Lung (tissue), 12 donors: ENCODE results near the gene TOLLIP. TPM values are rescaled to one million over a fixed set of nuclear protein-coding genes. Genes with fewer than 3 reads are reported as not detected.

Experiments
- ATAC-seq: fragments of 200-7000 bp; cut with Tn5 transposase; one replicate; pipeline ENCODE4 v1.9.1; 2020; ENCODE audit warnings: moderate number of reproducible peaks; ENCODE audit not compliant: insufficient read depth, low FRiP score
- DNase-seq, 3 donors: peaks; one replicate each; pipeline ENCODE4 v3.0.0-alpha.2; 2013 to 2017
- H3K27ac ChIP-seq, 2 donors: one replicate each; pipeline ENCODE4 v1.5.1; 2013; ENCODE audit warnings: mild to moderate bottlenecking in 2 of 2, moderate library complexity in 2 of 2, control low read depth in 1 of 2, inconsistent platforms in 1 of 2, low read depth in 1 of 2, low read length in 1 of 2
- H3K27me3 ChIP-seq, 3 donors: one replicate each; pipeline ENCODE4 v1.5.1; 2013; ENCODE audit warnings: low read length in 2 of 3; ENCODE audit not compliant: control insufficient read depth in 3 of 3, insufficient read depth in 3 of 3
- H3K36me3 ChIP-seq, 4 donors: one replicate each; pipeline ENCODE4 v1.5.1; 2013; ENCODE audit warnings: low read length in 4 of 4, mild to moderate bottlenecking in 1 of 4, moderate library complexity in 1 of 4; ENCODE audit not compliant: control insufficient read depth in 4 of 4, insufficient read depth in 4 of 4
- H3K4me1 ChIP-seq, 5 donors: one replicate each; pipeline ENCODE4 v1.5.1; 2013; ENCODE audit warnings: low read length in 5 of 5, mild to moderate bottlenecking in 2 of 5, moderate library complexity in 1 of 5; ENCODE audit not compliant: control insufficient read depth in 5 of 5, insufficient read depth in 5 of 5
- H3K4me3 ChIP-seq: one replicate; pipeline ENCODE4 v1.5.1; 2013; ENCODE audit warnings: mild to moderate bottlenecking, control low read depth, moderate library complexity
- H3K9ac ChIP-seq, 2 donors: one replicate each; pipeline ENCODE4 v1.5.1; 2013; ENCODE audit warnings: low read length in 2 of 2, control low read depth in 1 of 2; ENCODE audit not compliant: insufficient read depth in 1 of 2
- H3K9me3 ChIP-seq, 4 donors: one replicate each; pipeline ENCODE4 v1.5.1; 2013; ENCODE audit warnings: low read length in 3 of 4, mild to moderate bottlenecking in 1 of 4, moderate library complexity in 1 of 4; ENCODE audit not compliant: control insufficient read depth in 4 of 4, insufficient read depth in 3 of 4
- WGBS, 2 donors: extraction: QIAGEN DNeasy Blood & Tissue Kit; methylation state at CpG; one replicate each; pipeline ENCODE4 v1.1.7; 2013; 5-methylcytosine and 5-hydroxymethylcytosine counted together
- polyA plus RNA-seq, 2 donors: library from polyadenylated mRNA; stranded (reverse); fragments of 200-250 nt; gene quantifications; one replicate each; pipeline ENCODE4 v1.2.1, GENCODE V29; 2013
- total RNA-seq, 2 donors: library from RNA; depleted of rRNA in 1 of 2; stranded (reverse); fragments of >200 nt in 1 of 2; gene quantifications; one replicate each; pipeline ENCODE4 v1.2.1, GENCODE V29; 2014 to 2021
- TF ChIP-seq, protein P1 (sequence below): IDR thresholded peaks from 2 replicates; pipeline ENCODE4 v1.5.1; 2012; ENCODE audit warnings: mild to moderate bottlenecking; ENCODE audit errors: control extremely low read depth, extremely low read depth
- donor health status: control.
- donor health status: control.
- donor health status: Bipolar disorder and iron deficiency.
- donor health status: healthy.
- donor health status: DM: yes; HTN: yes; CAD: no.

TOLLIP gene
- total and polyA plus RNA-seq, 4 donors, result 26.9 to 79.4 (median 43.4) TPM

DNA sequence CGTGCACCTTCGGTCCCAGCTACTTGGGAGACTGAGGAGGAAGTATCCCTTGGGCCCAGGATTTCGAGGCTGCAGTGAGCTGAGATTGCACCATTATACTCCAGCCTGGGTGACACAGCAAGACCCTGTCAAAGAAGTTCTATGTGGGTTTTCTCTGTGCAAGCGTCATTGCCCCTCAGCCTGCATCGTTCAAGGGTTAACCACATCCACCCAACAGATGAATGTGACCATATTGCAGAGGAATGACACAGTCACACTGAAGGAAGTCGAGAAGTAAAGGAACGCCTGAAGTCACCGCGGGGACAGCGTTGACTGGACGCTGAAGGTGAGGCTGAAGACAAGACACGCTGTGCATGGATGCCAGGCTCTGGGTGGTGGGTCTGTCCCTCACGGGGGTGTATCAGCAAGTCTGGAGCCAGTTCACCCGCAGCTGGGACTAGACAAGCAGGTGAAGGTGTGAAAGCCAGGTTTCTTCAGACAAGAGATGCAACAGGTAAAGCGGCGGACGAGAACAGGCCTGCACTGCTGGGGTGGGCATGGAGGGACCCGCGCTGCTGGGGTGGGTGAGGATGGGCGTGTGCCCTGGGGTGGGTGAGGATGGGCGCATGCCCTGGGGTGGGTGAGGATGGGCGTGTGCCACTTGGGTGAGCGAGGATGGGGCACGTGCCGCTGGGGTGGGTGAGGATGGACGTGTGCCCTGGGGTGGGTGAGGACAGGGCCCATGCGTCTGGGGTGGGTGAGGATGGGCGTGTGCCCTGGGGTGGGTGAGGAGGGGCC, 36.5 kb upstream of the TOLLIP start:
- no peaks in the 10 kb centered on the region for H3K36me3 ChIP-seq
- no peak for ATAC-seq
- no peak overlapping the region for H3K27ac ChIP-seq
- no peak overlapping the region for H3K9ac ChIP-seq
- no peak for DNase-seq
- H3K27me3 ChIP-seq, result peaks cover 0 to 9% (median 0%) of the 10 kb centered on the region in 3 donors
- peaks cover 0 to 5% (median 2%) of the 10 kb centered on the region in 5 donors for H3K4me1 ChIP-seq
- TF ChIP-seq, protein P1, sequence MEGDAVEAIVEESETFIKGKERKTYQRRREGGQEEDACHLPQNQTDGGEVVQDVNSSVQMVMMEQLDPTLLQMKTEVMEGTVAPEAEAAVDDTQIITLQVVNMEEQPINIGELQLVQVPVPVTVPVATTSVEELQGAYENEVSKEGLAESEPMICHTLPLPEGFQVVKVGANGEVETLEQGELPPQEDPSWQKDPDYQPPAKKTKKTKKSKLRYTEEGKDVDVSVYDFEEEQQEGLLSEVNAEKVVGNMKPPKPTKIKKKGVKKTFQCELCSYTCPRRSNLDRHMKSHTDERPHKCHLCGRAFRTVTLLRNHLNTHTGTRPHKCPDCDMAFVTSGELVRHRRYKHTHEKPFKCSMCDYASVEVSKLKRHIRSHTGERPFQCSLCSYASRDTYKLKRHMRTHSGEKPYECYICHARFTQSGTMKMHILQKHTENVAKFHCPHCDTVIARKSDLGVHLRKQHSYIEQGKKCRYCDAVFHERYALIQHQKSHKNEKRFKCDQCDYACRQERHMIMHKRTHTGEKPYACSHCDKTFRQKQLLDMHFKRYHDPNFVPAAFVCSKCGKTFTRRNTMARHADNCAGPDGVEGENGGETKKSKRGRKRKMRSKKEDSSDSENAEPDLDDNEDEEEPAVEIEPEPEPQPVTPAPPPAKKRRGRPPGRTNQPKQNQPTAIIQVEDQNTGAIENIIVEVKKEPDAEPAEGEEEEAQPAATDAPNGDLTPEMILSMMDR, result no peak
- H3K9me3 ChIP-seq, result no peaks in the 10 kb centered on the region
- 73 to 80% methylated on average over 25 to 28 of the region's 28 CpGs for WGBS, 2 donors
- no peak overlapping the region for H3K4me3 ChIP-seq

DNA sequence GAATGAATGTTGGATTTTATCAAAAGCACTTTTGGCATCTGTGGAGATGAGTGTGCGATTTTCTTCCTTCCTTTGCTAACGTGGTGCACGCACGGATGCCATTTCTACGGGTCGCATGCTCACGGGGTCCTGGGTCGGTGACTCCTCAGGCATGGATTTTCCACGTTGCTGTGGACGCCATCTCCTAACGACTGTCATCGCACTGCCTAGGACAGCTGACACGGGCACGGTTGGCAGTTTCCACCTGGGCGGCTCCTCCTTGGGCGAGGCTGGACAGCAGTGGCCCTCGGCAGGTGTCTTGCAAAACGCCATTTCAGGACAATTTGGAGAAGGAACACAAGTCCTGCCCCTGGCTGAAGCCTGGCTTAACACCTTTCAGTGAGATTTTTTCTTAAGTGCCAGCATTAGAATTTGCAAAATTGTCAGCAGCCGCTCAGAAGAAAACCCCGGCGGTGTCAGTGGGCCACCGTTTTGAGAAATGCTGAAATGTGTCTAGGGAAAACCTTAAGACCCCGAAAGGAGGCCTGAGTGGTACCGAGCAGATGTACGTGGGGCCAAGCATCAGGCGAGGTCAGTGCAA, 34.7 kb upstream of the TOLLIP start:
- TF ChIP-seq, protein P1, result no peak
- H3K27me3 ChIP-seq, result peaks cover 0 to 14% (median 3%) of the 10 kb centered on the region in 3 donors
- WGBS, 2 donors, result 81% methylated on average over 26 of the region's 26 CpGs
- H3K27ac ChIP-seq, result no peak overlapping the region
- no peak for DNase-seq
- no peaks in the 10 kb centered on the region for H3K36me3 ChIP-seq
- ATAC-seq, result no peak
- H3K9ac ChIP-seq, result no peak overlapping the region
- no peaks in the 10 kb centered on the region for H3K9me3 ChIP-seq
- no peak overlapping the region for H3K4me3 ChIP-seq
- H3K4me1 ChIP-seq, result peaks cover 0 to 5% (median 2%) of the 10 kb centered on the region in 5 donors

DNA sequence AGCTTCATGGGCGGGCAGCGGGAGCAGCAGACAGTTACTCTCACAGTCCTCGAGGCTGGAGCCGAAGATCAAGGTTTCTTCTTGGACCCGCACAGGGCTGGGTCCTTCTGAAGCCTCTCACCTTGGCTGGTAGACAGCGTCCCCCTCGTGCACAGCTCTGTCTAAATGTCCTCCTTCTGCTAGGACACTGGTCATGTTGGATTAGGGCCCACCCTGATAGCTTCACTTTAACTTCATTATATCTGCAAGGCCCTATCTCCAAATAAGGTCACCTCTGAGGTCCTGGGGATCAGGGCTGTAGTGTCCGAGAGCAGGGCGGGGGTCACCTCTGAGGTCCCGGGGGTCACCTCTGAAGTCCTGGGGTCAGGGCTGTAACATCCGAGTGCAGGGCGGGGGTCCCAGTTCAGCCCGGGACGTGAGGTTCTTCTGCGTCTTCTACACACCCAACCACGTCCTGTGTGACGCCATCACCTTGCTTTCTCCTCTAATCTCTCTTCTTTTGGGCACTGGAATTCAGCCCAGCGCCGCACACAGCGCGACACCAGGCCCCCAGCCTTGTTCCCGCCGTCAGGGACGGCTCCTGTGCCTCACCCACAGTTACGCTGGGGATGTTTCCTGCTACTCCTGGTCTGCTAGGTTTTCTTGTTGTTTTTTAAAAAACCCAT, 34.1 kb upstream of the TOLLIP start:
- DNase-seq, result no peak

More for the DNA sequence above, 34.1 kb upstream of the TOLLIP start:
- no peak overlapping the region for H3K27ac ChIP-seq
- no peaks in the 10 kb centered on the region for H3K36me3 ChIP-seq
- no peak overlapping the region for H3K9ac ChIP-seq
- H3K4me3 ChIP-seq, result no peak overlapping the region
- peaks cover 0 to 14% (median 3%) of the 10 kb centered on the region in 3 donors for H3K27me3 ChIP-seq
- H3K9me3 ChIP-seq, result no peaks in the 10 kb centered on the region
- 67 to 73% methylated on average over 25 of the region's 25 CpGs for WGBS, 2 donors
- peaks cover 0 to 5% (median 2%) of the 10 kb centered on the region in 5 donors for H3K4me1 ChIP-seq
- no peak for ATAC-seq
- TF ChIP-seq, protein P1, result no peak
